Activated naive CD4-positive, alpha-beta T cell treated with Interleukin-2 at 50 U/mL for 16 hours (primary cell): ENCODE measurements around the gene CACNG1.

Source experiments
- DNase-seq: peaks from one replicate; pipeline ENCODE4 v3.0.0-alpha.2; 2020

CACNG1 gene

GRCh38 chr17:67052720-67053437 is 8.5 kb downstream of the CACNG1 start:
- no peak for DNase-seq

GRCh38 chr17:67053438-67054000 is 9.2 kb downstream of the CACNG1 start:
- DNase-seq: no peak

- DNase-seq: no peak
Observed at GRCh38 chr17:67054011-67054591, 9.7 kb downstream of the CACNG1 start.

GRCh38 chr17:67054608-67055007 is 10.3 kb downstream of the CACNG1 start:
- DNase-seq: no peak

- no peak for DNase-seq
Observed at GRCh38 chr17:67055041-67055443, 10.7 kb downstream of the CACNG1 start.

GRCh38 chr17:67055811-67056745 is 11.7 kb downstream of the CACNG1 start:
- no peak for DNase-seq

- no peak for DNase-seq
Observed at GRCh38 chr17:67056746-67057490, 12.6 kb downstream of the CACNG1 start.

GRCh38 chr17:67058036-67058435 is 13.7 kb downstream of the CACNG1 start:
- DNase-seq: no peak

- no peak for DNase-seq
Observed at GRCh38 chr17:67059372-67059771, 15.0 kb downstream of the CACNG1 start.

- no peak for DNase-seq
Observed at GRCh38 chr17:67063141-67063540, 18.8 kb downstream of the CACNG1 start.

- no peak for DNase-seq
Observed at GRCh38 chr17:67066717-67067116, 22.4 kb downstream of the CACNG1 start.

- DNase-seq: no peak
Observed at GRCh38 chr17:67067571-67068482, 23.5 kb downstream of the CACNG1 start.

- no peak for DNase-seq
Observed at GRCh38 chr17:67068999-67069398, 24.6 kb downstream of the CACNG1 start.

- no peak for DNase-seq
Observed at GRCh38 chr17:67069603-67070136, 25.3 kb downstream of the CACNG1 start.

- no peak for DNase-seq
Observed at GRCh38 chr17:67071595-67071994, 27.2 kb downstream of the CACNG1 start.

GRCh38 chr17:67072885-67073284 is 28.5 kb downstream of the CACNG1 start:
- no peak for DNase-seq

- DNase-seq: no peak
Observed at GRCh38 chr17:67074781-67075180, 30.4 kb downstream of the CACNG1 start.

GRCh38 chr17:67076290-67076689 is 31.9 kb downstream of the CACNG1 start:
- no peak for DNase-seq

GRCh38 chr17:67078292-67078691 is 33.9 kb downstream of the CACNG1 start:
- DNase-seq: no peak

- no peak for DNase-seq
Observed at GRCh38 chr17:67079491-67079890, 35.1 kb downstream of the CACNG1 start.

GRCh38 chr17:67080804-67081203 is 36.5 kb downstream of the CACNG1 start:
- DNase-seq: no peak
